NOMO-1 treated with dmso at 0.1 percent for 144 hours (cell line): ENCODE results near the gene EXOC3L1.

Experiments
- DNase-seq: peaks from one replicate; lab custom pipeline; 2025; ENCODE audit not compliant: unreplicated experiment; lab: John Stamatoyannopoulos, UW

Gene EXOC3L1

DNA sequence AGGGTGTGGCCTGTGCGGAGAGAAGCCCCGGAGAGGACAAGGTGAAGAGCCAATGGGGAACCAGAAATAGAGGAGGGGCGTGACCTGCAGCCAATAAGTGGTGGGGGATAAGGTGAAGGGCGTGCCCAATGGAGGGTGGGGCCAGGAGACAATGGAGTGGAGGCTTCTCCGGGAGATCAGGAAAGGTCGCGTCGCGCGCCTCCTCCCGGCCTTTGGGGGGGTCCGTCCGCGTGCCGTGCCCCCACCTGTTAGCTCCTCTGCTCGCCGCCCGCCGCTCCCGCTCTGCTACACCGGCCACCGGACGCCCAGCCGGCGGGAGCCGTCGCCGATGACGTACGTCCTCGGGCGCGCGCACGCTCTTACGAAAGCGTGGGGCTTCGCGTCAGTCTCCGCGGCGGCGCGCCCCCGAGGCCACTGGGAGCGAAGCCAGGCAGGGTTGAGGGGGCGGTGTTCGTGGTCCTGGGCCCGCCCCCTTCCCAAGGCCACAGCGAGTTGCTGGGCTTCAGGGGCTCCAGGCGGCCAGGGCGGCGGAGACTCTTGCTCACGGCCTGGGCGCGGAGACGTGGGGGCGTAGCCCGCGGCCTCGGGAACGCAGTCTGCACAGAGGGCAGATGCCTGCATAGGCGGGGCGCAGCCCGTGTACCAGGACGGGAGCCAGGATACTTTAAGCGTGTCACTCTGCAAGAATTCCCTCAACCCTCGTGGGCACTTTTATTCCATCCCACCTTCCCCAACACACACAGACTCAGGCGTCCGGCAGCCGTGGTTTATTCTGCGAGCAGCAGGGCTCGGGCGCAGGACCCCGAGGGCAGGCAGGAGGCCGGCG is 6.1 kb downstream of the EXOC3L1 start, which contains the start of gene MATCAP1:
Gene MATCAP1, minus strand, starts transcription at position 337 of the 826 bp plus-strand sequence. CDS start 3,353 bp downstream, outside the sequence.
- peak; percentile 98 for DNase-seq

DNA sequence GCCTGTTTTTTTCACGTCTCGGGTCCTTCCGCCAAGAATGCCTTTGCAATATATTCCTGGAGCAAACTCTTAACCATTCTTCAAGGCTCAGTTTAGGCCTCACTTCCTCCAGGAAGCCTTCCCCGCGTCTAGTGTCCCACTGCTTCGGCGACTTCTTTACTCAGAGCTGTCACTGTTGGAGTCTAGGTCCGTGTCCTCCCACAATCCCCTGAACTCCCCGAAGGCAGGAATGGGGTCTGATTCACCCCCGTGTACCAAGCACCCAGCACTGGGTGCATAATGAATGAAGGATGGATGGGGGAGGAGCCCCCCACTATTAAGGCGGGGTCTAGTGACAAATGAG is 6.7 kb downstream of the EXOC3L1 start:
- no peak for DNase-seq

DNA sequence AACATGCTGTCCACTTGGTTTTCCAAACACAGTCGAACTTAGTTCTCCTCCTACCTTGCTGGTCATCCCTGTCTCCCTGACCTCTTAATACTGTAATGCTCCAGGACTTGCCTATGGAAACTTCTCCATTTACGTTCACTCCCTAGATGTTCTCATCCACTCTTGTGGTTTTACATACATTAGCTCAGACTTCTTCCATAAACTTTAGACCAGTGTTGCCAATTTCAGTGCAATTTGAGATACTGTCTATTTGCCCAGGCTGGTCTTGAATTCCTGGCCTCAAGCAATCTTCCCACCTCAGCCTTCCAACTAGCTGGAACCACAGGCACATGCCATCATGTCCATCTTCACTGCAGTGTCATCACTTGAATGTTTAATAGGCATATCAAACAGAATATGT is 7.6 kb downstream of the EXOC3L1 start:
- DNase-seq, result no peak

DNA sequence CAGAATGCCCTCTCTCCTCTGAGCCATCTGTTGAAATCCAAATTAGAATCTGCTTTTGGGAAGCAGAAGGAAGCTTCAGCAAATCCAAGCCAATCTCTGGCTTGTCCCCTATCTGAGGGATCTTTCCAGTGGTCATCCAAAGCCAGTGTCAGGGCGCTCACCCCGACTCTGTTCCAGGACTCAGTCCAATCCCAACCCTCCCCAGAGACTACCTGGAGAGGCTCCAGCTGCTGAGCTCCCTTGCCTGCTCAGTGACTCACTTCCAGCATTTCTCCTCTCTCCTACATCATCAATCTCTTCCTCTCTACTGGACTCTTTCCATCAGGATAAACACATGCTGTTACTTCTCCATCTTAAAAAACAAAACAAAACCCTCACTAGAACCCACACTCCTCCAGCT is 8.6 kb downstream of the EXOC3L1 start:
- no peak for DNase-seq

DNA sequence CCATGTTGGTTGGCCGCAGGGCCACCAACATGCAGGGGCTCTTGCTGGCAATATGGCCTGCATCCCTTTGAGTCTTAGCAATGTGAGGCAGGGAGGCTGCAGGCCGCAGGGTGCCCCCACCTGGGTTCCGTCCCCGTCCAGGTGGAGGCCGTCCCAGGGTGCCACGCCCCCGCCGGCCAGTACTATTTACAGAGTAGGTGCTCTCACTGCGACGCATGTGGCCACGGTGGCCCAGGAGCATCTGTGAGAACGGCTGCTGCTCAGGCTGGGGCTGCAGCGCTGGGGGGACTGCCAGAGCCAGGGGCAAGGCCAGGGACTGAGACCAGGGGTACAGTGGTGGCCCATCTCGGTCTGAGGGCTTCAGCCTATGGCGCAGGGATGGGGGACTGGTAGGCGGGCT is 9.8 kb downstream of the EXOC3L1 start:
- DNase-seq, result no peak

DNA sequence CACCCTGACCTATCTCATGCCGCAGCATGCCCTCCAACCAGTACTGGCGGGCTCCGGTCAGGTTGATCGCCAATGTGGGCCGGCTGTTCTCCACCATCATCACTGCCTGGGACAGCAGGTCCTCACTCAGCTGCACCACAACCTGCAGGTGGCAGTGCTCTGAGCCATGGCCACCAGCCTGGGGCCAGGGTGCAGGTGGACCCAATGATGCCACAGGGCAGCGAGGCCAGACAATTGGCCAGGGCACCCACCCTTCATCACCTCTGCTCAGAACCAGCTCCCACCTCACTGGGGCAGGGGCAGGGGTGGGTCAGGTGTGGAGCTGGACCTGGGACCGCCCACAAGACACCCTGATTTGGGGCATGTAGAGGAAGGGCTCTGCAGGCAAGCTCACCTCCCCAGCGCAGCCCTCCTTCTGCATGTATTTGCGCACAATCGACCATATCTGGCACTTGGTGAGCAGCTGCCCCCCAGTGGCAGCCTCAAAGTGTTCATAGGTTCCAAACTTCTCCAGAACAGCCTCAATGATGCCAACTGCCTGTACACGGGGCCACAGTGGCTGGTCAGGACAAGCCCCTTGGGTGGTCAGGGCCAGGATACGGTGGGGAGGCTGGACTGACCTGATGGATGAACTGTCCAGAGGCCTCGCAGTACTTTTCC is 10.4 kb downstream of the EXOC3L1 start:
- no peak for DNase-seq

DNA sequence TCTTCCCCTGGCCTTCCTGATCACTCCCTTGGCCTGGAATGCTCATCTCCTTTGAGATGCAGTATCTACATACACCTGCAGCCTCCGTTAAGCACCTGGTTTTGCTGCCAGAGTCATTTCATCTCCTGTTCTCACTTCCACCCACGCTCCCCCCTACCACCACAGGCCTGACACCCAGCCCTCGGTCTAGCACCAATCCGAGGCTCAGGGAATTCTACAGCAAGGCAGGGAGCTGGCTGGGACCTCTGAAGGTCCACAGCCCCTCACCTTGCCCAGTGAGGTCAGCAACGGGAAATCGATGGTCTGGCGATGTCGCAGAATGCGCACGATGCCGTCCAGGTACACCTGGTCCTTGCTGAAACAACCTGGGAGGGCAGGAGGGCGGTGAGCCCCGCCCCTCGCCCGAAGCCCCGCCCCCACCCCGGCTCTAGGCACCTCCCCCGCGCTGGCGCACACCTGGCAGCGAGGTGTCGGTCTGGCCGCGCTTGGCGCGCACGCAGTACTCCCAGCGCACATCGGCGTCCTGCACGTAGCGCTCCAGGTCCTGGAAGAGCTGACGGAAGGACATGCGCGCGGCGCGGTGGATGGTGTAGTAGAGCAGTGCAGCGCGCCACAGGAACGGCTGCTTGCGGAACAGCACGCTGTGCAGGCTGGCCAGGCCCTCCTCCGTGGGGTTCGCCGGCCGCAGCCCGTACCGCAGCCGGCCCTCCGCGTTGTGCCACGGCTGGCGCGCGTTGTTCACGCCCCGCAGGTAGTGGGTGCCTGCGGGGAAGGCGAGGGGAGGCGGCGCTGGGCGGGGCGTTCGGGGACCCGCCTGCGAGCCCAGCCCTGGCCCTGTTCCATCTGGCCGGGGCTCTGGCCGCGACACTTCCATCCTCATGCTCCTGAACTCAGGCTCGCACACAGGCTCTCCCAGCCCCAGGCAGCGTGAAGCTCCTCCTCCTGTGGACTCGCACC is 11.9 kb downstream of the EXOC3L1 start:
- no peak for DNase-seq

DNA sequence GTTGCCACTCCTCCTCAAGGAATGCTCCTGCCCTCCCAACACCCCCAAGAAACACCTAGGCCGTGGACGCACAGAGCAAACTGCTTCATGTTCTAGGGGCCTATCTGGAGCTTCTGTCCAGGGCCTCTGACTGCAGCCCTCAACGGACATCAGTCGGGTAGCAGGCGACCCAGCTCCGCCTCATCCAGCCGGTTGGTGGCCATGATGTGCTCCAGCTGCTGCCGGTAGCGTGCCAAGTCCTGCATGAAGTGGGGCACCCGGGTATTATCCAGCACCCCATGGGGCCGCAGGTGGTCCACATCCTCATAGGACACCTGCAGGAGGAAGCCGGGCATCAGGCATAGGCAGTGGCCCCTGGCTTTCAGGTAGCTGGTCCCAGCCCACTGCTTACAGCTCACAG is 13.3 kb downstream of the EXOC3L1 start:
- DNase-seq, result no peak

DNA sequence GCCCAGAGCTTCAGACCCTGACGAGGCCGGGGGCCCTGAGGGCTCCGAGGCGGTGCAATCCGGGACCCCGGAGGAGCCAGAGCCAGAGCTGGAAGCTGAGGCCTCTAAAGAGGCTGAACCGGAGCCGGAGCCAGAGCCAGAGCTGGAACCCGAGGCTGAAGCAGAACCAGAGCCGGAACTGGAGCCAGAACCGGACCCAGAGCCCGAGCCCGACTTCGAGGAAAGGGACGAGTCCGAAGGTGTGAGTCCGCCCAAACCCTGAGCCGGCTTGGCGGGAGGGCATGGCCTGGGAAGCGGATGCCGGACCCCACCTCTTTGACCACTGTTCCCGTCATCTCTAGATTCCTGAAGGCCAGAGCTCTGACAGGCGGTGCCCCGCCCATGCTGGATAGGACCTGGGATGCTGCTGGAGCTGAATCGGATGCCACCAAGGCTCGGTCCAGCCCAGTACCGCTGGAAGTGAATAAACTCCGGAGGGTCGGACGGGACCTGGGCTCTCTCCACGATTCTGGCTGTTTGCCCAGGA is 15.2 kb downstream of the EXOC3L1 start:
- DNase-seq, result no peak

DNA sequence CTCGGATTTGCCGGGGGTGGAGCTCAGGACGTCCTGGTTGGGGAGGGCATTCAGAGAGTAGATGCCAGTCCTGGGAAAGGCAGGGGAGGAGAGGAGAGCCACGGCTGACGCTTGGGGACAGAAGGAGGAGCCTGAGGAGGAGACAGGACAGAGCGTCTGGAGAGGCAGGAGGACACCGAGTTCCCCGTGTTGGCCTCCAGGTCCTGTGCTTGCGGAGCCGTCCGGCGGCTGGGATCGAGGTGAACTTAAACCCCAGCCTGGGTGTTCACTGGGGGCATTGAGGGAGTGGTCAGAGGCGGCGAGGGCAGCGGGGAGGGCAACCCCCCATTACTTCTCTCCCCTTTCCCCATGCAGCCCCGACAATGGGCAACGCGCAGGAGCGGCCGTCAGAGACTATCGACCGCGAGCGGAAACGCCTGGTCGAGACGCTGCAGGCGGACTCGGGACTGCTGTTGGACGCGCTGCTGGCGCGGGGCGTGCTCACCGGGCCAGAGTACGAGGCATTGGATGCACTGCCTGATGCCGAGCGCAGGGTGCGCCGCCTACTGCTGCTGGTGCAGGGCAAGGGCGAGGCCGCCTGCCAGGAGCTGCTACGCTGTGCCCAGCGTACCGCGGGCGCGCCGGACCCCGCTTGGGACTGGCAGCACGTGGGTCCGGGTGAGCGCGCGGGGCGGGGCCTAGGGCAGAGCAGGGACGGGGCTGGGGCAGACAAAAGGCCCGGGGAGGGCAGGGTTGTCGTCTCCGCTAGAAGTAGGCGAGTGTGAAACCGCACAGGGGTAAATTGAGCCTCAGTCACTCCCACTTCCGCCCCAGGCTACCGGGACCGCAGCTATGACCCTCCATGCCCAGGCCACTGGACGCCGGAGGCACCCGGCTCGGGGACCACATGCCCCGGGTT is 15.9 kb downstream of the EXOC3L1 start:
- peak; percentile 50 for DNase-seq

DNA sequence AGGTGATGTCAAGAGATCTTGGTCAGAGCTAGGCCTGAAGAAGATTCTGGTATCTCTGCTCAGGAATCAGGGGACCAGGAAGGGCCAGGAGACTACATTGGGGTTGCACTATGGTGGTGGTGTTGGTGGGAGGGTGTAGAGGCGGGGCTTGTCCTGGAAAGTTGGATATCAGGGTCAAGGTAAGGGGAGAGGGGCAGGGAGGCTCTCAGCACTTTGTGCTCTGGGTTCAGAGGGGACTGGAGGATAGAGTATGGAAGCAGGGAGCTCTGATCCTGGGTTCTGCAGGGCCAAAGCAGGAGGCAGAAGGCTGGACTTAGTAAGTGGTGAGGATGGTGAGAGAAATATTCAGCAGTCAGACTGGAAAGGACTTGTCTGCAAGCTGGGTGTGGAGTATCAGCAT is 16.6 kb downstream of the EXOC3L1 start:
- no peak for DNase-seq

DNA sequence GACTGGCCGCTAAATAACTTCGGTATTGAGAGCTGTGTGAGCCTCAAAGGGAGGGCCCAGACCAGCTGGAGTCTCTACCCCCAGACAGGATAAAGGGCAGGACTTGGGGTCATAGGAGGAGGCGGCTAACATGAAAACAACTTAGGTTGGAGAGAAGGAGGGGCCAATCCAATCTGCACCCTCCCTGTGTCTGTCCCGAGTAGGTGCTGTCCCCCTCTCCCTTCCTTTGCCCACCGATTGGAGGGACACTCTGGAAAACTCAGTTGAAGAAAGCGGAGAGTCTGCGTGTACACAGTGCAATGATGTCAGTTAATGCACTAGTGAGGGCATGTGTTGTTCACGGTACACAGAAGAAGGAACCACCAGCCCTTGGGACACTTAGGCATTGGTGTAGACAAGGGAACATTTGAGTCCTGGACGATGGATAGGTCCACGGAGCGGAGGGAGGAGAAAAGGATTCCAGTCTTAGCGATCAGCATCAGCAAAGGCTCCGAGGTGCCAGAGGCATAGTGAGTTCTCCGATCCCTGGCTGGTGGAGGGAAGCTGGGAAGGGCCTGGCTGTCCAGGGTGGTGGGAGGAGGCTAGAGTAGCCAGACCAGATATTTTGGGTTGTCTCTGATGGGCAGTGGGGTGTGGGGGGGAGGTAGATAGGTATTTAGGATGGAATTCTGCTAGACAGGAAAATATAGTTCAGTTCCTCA is 18.8 kb downstream of the EXOC3L1 start:
- DNase-seq, result no peak

DNA sequence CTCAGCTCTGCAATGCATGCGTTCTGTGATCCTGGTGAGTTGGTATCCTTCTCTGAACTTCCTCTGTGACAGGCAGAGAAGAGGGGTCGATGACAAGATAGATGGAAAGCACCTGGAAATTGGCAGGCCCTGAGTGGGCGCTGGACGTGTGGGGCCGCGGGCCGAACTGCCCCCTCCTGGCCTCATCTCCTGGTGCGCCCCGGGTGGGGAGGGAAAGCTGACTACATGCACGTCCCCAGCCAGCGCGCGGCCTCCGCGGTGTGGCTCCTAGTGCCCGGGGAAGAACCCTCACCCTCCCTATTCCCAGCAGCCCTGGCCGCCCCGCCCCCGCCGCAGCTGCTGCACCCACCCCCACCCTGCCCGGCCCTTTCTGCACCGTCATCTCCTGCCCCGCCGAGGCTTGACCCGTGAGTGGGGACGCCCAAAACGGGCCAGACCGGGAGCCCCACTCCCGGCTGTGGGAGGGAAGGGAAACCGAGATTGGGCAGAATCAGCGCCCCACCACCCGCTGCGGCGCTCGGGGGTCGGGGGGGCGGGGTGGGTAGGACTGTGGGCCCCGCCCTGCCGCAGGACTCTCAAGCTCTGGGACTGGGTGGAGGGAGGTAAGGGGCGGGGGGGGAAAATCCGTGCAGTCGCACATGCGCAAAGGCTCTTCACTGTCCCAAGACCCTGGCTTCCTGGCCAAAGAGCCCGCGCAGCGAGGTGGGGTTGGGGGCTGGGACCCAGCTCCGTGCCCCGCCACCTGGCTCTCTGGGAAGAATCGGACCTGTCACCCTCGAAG is 19.6 kb downstream of the EXOC3L1 start, which contains the start of gene NOL3:
Gene NOL3, plus strand, starts transcription at position 371 of the 781 bp plus-strand sequence.
- no peak for DNase-seq

DNA sequence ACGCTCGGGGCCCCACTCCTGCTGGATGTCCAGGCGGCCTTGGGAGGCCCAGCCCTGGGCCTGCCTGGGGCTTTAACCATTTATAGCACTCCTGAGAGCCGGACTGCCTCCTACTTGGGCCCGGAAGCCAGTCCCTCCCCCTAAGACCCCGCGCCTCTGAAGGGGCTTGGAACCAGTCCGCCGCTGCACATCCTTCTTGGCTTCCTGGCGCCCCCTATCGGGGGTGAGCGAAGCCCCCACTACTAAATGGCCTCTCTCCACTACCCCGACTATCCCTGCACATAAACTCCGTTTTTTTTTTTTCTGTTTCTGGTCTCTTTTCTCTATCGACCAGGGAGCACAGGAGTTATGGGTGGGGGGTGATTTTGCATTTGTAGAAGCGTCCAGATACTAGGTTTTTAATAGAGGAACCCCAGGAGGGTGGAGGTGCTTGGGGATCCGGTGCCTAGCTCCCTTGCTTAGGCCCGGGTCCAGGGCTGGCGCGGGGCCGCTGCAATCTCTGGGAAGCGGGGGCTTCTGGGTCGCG is 20.2 kb downstream of the EXOC3L1 start:
- DNase-seq, result no peak

DNA sequence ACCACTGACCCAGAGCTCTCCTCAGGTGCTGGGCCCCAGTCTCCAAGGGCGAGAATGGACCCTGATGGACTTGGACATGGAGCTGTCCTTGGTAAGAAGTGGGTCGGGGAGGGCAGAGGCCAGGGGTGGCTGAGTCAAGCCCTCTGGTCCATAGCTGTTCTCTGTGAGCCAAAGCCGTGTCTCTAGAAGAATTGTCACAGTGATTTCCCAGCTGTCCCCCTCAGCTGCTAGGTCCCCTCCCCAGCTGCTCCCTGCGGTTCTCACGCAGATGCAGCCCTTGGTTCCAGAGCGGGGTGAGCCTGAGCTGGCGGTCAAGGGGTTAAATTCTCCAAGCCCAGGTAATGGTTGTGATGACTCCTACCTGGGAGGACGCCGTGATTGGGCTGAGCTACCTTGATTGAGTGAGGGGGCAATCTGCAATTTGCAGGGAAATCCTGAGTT is 20.9 kb downstream of the EXOC3L1 start:
- no peak for DNase-seq

DNA sequence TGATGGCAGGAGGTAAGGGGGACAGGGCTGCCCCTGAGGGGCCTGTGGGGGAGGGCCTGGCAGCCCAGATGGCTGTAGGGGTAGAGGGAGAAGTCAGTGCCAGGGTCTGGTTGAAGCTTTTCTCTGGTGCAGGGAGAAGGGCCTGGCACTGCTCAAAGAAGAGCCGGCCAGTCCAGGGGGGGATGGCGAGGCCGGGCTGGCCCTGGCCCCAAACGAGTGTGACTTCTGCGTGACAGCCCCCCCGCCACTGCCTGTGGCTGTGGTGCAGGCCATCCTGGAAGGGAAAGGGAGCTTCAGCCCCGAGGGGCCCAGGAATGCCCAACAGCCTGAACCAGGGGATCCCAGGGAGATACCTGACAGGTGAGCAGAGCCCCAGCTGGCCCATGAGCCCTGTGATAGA is 22.3 kb downstream of the EXOC3L1 start:
- no peak for DNase-seq

DNA sequence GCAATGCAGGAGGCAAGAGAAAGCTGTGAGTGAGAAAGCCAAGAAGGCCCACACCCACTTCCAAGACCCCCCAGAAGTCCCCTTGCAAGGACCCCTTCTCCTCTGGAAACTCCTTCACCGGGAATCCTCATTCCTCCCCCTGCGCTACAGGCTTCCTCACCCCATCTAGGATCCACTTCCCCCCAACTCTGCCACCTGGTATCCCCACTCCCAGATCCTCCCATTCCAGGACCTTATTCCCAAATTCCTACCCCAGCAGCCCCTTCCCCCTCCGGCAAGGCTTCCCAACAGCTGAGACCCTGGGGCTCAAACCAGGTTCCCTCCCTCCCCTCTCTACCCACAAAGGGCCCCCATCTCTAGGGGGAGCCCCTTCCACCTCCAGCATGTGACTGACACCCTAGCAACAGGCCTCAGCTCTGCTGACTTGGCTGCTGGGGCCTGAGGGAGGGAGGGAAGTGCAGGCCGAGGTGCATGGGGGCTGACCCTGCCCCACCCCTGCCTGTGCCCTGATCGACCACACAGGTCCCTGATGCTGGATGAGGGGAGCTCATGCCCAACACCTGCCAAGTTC is 23.3 kb downstream of the EXOC3L1 start:
- no peak for DNase-seq

DNA sequence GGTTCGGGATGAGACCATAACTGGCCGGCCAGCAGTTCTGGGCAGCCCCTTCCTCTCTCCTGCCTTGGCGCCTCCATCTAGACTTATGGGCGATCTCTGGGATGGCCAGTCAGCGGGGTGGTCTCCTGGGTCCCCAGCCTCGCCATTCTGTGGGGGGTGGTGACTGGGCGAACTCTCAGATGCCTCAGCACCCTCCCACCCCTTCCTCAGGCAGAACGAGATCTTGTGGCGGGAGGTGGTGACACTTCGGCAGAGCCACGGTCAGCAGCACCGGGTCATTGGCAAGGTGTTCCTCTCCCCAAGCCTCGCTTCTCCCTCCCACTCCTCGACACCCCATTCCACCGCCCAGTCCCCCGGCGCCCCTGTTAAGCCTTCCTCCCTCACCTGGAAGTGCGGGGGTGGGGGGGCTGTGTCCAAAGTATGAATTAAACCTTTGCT is 23.8 kb downstream of the EXOC3L1 start:
- no peak for DNase-seq
